Renal cortex interstitium (tissue), 11 donors: Measurements from ENCODE around the gene SH3TC1. TPM values are rescaled to one million over a fixed set of nuclear protein-coding genes. Genes with fewer than 3 reads are reported as not detected.

Source experiments
- DNase-seq, 11 donors: peaks; one replicate each; pipeline ENCODE4 v3.0.0-alpha.2; 2013; ENCODE audit warnings: low read depth in 9 of 11, low spot score in 4 of 11; ENCODE audit errors: extremely low read depth in 1 of 11
- polyA plus RNA-seq, 3 donors: library from polyadenylated mRNA; unstranded; fragments of 120-200 nt; gene quantifications; one replicate each; pipeline ENCODE4 v1.2.1, GENCODE V29; 2013; ENCODE audit not compliant: insufficient read length in 3 of 3

SH3TC1 gene
- polyA plus RNA-seq, 3 donors, result 18.0 to 43.1 (median 24.4) TPM

GRCh38 chr4:8176547-8177399, 22.3 kb upstream of the SH3TC1 start:
- no peak for DNase-seq

GRCh38 chr4:8177552-8177951, 21.5 kb upstream of the SH3TC1 start:
- DNase-seq, result no peak

- no peak for DNase-seq
Observed at GRCh38 chr4:8177956-8178355, 21.1 kb upstream of the SH3TC1 start.

- DNase-seq, result no peak
Observed at GRCh38 chr4:8179074-8179473, 20.0 kb upstream of the SH3TC1 start.

GRCh38 chr4:8179771-8180170, 19.3 kb upstream of the SH3TC1 start:
- no peak for DNase-seq

- no peak for DNase-seq
Observed at GRCh38 chr4:8180310-8181093, 18.6 kb upstream of the SH3TC1 start.

- no peak for DNase-seq
Observed at GRCh38 chr4:8181119-8181518, 18.0 kb upstream of the SH3TC1 start.

- DNase-seq, result no peak
Observed at GRCh38 chr4:8181844-8182243, 17.2 kb upstream of the SH3TC1 start.

- DNase-seq, result no peak
Observed at GRCh38 chr4:8182294-8182693, 16.8 kb upstream of the SH3TC1 start.

- DNase-seq, result no peak
Observed at GRCh38 chr4:8182858-8183725, 16.0 kb upstream of the SH3TC1 start.

- DNase-seq, result no peak
Observed at GRCh38 chr4:8184061-8184460, 15.0 kb upstream of the SH3TC1 start.

GRCh38 chr4:8185295-8185694, 13.8 kb upstream of the SH3TC1 start:
- no peak for DNase-seq

- no peak for DNase-seq
Observed at GRCh38 chr4:8185930-8186329, 13.2 kb upstream of the SH3TC1 start.

GRCh38 chr4:8188085-8188484, 11.0 kb upstream of the SH3TC1 start:
- no peak for DNase-seq

GRCh38 chr4:8188743-8189550, 10.1 kb upstream of the SH3TC1 start:
- DNase-seq, result no peak

- DNase-seq, result no peak
Observed at GRCh38 chr4:8189551-8190466, 9.3 kb upstream of the SH3TC1 start.

- DNase-seq, result no peak
Observed at GRCh38 chr4:8191136-8191747, 7.8 kb upstream of the SH3TC1 start.
